HCEC 1CT (cell line): ENCODE measurements around the gene PLA2G4F.
"Not testable (repeated sequence)": the region's sequence is repeated elsewhere in the genome, so short reads cannot be mapped to it uniquely, and the experiment has no call there.

Source experiments
- DNase-seq: peaks from one replicate; pipeline ENCODE4 v3.0.0-alpha.2; 2017

PLA2G4F gene

DNA sequence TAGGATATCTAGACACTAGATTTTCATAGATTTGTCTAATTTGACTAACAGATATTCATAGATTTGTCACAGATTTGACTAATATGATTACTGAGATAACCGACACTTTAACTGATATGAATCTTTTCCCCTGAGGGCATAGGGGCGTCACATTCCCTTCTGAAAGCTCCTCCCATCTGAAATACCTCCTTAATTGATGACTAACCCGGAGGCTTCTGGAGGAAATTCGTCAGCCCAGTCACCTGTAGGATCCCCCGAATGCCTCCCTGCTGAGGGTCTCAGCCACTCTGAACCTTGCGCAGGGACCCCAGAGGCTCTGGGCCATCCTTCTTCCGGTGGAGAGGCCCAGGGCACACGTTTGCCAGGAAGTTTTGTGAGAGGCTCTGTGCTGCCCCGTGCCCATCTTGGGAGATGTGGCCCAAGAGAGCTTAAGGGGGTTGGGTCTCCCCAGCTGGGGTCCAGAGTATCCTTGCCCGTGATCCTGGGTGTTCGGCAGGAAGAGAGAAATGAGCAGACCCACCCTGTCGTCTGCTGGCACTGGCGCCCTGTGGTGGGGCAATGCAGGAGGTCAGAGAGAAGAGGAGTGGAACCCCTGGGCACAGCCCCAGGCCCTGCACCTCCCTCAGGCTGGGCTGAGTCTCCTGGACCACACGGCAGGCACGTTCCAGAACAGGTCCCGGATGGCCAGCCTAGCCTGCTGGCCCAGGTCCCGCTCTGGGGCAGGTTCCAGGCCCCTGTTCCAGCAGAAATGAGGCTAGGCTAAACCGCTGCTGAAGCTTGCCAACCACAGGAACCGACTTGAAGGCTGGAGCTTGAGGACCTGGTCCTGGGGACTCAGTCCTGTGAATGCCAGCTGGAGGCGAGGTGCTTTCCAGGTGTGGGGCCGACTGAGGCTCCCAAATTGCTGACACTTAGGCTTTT, 63.8 kb downstream of the PLA2G4F start:
- DNase-seq: no peak

DNA sequence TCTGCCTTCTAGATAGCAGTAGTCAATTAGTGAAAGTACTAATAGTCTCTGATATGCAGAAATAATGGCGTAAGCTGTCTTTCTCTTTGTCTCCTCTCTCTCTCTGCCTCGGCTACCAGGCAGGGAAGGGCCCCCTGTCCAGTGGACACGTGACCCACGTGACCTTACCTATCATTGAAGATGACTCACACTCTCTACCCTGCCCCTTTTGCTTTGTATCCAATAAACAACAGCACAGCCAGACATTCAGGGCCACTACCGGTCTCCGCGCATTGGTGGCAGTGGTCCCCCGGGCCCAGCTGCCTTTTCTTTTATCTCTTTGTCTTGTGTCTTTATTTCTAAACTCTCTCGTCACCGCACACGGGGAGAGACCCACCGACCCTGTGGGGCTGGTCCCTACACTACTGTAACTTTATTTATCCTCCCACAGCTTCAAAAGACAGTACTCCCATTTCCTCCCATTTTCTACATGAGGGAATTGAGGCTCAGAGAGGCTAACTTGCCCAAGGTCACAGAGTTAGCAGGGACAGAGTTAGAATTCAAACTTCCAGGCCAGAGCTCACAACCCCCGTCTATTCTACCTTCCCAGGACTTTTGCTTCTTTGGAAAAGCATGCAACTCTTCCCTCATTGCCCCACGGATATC, 64.6 kb downstream of the PLA2G4F start:
- DNase-seq: not testable (repeated sequence)

DNA sequence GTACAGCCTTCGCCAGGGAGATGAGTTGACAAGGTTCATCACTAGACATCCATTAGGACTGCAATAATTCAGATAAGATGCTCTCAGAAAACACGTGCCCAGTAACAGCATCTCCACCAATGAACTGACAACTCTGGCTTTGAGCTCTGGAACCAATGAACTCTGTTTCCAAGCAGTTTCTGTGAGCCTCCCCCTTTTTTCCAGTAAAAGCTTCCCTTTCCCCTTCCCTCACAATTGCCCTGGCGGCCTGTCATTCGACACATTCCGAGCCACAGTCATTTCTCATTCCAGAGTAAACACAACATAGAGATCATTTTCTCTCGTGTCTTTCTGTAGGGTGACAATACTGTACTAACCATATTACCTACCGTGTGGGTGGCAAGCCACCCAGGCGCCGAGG, 65.7 kb downstream of the PLA2G4F start:
- DNase-seq: no peak

- DNase-seq: no peak
Observed at GRCh38 chr15:42090370-42090769, 66.1 kb downstream of the PLA2G4F start.

DNA sequence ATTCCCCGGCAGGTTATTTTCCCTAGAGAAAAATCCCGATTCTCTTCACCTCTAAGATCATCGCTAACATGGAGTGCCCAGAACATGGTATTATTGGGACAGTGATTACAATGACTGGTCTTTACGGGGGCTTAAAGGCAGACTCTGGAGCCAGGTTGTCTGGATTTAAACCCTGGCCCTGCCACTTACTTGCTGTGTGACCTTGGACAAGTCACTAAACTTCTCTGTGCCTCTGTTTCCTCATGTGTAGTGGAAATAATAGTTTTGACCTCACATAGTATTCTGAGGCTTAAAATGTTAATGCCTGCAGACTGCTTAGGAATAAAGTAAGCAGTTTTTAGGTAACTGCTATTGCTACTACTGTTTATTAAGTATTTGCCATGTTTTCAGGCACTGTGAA, 66.5 kb downstream of the PLA2G4F start:
- no peak for DNase-seq
